T-helper 2 cell treated with Interferon-gamma antibody and Interleukin-4, amounts not matched to agents 5 μg/mL and 100 μg/mL, for 36 hours (primary cell): ENCODE results near the gene TRIM41.
A peak's percentile ranks its signal among the peaks of the same experiment; 100 is the strongest.
"Not testable (repeated sequence)": the region's sequence is repeated elsewhere in the genome, so short reads cannot be mapped to it uniquely, and the experiment has no call there.

Experiments used
- DNase-seq: peaks from one replicate; pipeline ENCODE4 v3.0.0; 2021; ENCODE audit warnings: low spot score
- H3K27ac Mint-ChIP-seq: one replicate; pipeline ENCODE4 v1.8.0; 2021; ENCODE audit warnings: mild to moderate bottlenecking, mixed read lengths
- H3K27me3 Mint-ChIP-seq: one replicate; pipeline ENCODE4 v1.8.0; 2021; ENCODE audit warnings: low read depth, mixed read lengths
- H3K36me3 Mint-ChIP-seq: one replicate; pipeline ENCODE4 v1.8.0; 2021; ENCODE audit warnings: low read depth, mixed read lengths
- H3K4me1 Mint-ChIP-seq: one replicate; pipeline ENCODE4 v1.8.0; 2021; ENCODE audit warnings: low read depth, mixed read lengths
- H3K4me3 Mint-ChIP-seq: one replicate; pipeline ENCODE4 v1.8.0; 2022; ENCODE audit warnings: mild to moderate bottlenecking, moderate library complexity, mixed read lengths
- H3K9me3 Mint-ChIP-seq: one replicate; pipeline ENCODE4 v1.8.0; 2021; ENCODE audit warnings: mixed read lengths

Gene TRIM41

DNA sequence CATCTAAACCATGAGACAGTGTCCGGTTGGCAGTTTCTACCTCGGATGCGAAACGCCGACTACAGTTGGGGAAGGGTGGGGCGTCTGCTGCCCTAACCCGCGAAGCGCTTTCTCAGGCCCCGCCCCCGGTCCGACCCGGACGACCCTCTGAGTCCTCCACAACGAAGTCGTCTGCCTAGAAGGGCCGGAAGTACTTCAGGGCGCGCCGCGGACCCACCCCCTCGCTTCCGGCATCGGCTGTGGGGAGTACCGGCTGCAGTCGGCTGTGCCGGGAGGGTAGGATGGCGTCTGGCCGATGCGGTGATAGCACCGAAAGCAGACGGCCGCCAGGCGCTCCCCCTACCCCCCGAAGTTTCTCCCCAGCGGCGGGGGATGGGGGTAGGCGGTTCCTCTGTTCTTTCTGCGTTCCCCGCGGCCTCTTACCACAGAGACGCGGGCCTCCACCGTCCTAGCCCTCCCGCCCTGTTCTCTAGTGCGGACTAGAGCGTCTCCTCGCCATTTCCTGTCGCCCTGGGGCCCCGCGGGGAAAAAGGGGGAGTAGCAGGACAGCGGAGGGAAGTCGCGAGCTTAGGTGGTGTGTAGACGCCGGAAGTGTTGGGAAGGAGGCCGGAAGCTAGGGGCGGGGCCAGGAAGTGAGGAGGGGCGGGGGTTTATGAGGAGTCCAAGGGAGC is at the start of gene TRIM41:
TSS of gene TRIM41 (plus strand) at position 224 of the 671 bp plus-strand sequence. CDS start 719 bp downstream, outside the sequence.
- Mint-ChIP-seq H3K27me3 (peaks cover 6% of the 10 kb centered on the region), H3K27ac (peak within 1 kb of the TSS; percentile 96), H3K4me3 (peak within 1 kb of the TSS; percentile 98), H3K4me1 (peaks cover 48% of the 10 kb centered on the region), H3K9me3 (no peaks in the 10 kb centered on the region), H3K36me3 (peaks cover 11% of the 10 kb centered on the region)
- DNase-seq: peak; percentile 98

DNA sequence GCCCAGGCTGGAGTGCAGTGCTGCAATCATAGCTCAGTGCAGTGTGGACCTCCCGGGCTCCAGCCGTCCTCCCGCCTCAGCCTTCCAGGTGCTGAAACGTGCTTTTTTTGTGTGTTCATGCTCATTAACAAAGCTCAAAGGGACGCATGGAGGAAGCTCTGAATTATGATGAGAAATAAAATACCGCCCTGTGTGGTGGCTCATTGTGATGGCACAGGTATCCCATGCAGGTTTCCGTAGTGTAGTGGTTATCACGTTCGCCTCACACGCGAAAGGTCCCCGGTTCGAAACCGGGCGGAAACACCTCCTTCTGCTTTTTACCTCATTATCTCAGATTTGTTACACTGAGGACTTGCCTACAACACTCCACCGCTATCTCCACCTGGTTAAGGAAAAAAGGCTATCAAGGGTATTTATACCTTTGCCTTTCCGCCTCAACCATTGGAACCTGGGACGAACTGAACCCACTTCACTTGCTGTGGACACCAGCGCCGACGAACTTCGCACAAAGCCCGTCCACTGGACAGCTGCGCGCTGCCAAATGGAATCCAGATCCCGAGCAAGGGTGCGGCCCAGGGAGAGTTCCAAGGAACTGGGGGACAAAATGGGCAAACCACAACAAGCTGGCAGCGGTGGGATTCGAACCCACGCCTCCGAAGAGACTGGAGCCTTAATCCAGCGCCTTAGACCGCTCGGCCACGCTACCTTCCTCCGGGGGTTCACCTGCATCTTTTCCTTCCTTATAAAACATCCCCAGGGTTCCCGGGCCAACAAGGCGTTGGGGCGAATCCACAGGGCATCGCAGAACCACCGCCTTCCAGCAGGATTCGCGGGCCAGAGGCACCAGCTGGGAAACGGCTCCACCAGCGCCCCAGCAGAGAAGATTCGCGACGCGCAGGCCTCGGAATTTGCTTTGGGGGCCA is 49.4 kb upstream of the TRIM41 start:
- no peaks in the 10 kb centered on the region for H3K9me3 Mint-ChIP-seq
- DNase-seq: peak; percentile 68
- peaks cover 38% of the 10 kb centered on the region for H3K27me3 Mint-ChIP-seq
- H3K4me1 Mint-ChIP-seq: peaks cover 38% of the 10 kb centered on the region
- H3K4me3 Mint-ChIP-seq: peak overlapping the region; percentile 94
- H3K27ac Mint-ChIP-seq: peak overlapping the region; percentile 97
- H3K36me3 Mint-ChIP-seq: peaks cover 7% of the 10 kb centered on the region

DNA sequence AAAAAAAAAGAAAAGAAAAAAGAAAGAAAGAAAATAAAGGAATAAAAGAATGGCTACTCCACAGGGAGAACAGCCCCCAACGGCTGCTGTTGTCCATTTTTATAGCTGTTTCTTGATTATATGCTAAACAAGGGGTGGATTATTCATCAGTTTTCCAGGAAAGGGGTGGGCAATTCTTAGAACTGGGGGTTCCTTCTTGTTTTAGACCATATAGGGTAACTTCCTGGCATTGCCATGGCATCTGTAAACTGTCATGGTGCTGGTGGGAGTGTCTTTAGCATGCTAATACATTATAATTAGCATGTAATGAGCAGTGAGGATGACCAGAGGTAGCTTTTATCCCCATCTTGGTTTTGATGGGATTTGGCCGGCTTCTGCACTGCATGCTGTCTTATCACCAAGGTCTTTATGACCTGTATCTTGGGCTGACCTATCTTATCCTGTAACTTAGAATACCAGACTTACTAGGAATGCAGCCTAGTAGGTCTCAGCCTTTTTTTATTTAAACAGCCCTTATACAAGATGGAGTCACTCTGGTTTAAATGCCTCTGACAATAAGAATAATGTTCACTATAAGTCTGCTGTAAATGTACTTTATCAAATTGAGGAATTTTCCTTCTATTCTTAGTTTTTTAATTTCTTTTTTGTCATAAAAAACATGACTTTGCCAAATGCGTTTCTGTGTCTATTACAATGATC is 46.7 kb upstream of the TRIM41 start:
- Mint-ChIP-seq H3K9me3 (no peaks in the 10 kb centered on the region), H3K4me1 (peaks cover 16% of the 10 kb centered on the region), H3K27me3 (peaks cover 22% of the 10 kb centered on the region), H3K36me3 (no peaks in the 10 kb centered on the region), H3K27ac (no peak overlapping the region), H3K4me3 (no peak overlapping the region)
- DNase-seq: no peak

DNA sequence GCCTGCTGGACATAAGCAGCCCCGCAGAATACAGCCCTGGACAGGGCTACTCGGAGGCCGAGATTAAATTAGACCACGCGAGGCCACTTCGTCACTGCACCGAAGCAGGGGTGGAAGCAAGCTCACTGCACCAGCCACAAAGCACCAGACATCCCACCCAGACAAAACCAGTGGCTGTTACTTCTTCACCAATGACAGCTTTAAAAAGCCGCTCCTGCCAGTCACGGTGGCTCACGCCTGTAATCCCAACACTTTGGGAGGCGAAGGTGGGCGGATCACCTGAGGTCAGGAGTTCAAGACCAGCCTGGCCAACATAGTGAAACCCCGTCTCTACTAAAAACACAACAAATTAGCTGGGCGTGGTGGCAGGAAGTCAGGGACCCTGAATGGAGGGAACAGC is 45.5 kb upstream of the TRIM41 start:
- DNase-seq, H3K9me3 Mint-ChIP-seq, H3K27ac Mint-ChIP-seq, H3K4me3 Mint-ChIP-seq, H3K36me3 Mint-ChIP-seq: not testable (repeated sequence)
- peaks cover 27% of the 10 kb centered on the region for H3K27me3 Mint-ChIP-seq
- peaks cover 20% of the 10 kb centered on the region for H3K4me1 Mint-ChIP-seq

DNA sequence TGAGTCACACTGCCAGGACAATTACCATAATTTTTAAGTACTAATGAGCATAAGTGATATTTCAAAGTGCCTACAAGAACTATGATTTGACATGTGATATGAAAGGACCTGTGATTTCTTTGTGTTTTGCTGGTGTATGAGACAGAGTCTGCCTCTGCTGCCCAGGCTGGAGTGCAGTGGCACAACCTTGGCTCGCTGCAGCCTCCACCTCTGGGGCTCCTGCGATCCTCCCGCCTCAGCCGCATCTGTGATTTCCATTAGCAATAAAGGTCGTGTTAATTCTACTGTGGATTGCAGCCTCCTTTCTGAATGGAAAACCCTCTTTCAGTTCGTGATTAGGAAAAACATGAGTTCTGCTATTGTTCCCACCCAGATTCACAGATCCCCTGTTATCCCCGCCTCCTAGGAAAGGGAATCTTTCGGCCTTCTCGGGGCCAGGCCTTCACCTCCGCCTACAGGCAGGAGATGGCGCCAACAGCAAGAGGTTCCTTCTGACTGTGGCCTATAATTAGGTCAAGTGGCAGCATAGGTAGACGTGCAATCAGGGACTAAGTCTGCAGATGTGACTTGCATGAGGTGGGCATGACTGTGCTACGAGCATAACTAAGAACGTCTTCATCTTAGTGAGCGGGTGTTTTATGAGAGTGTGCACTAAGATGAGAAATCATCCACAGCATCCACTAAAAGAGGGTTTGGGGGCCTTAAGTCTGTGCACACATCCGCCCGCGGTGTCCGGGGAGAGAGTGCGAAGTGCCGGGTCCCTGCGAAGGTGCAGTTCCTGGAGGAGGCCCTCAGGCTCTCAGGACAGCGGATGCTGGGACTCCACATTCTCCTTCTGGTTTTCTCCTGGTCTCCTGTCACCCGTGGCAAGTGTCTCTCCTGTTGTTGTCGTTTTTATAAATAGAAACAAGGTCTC is 41.2 kb upstream of the TRIM41 start:
- peak overlapping the region; percentile 48 for H3K4me3 Mint-ChIP-seq
- no peaks in the 10 kb centered on the region for H3K36me3 Mint-ChIP-seq
- no peaks in the 10 kb centered on the region for H3K9me3 Mint-ChIP-seq
- H3K27me3 Mint-ChIP-seq: peaks cover 13% of the 10 kb centered on the region
- no peak overlapping the region for H3K27ac Mint-ChIP-seq
- peaks cover 17% of the 10 kb centered on the region for H3K4me1 Mint-ChIP-seq
- peak; percentile 42 for DNase-seq

DNA sequence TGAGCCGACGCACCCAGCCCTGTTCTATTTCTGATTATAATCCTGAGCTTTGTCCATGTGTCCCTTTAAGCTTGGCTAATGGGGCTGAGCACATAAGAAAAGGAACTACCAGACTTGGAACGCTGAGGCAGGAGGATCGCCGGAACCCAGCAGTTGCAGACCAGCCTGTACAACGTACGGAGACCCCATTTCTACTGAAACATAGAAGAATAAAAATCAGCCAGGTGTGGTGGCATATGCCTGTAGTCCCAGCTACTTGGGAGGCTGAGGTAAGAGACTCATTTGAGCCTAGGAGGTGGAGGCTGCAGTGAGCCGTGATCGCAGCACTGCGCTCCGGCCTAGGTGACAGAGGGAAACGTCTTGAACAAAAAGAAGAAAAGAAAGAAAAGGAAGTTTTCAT is 40.4 kb upstream of the TRIM41 start:
- peaks cover 20% of the 10 kb centered on the region for H3K4me1 Mint-ChIP-seq
- peaks cover 9% of the 10 kb centered on the region for H3K27me3 Mint-ChIP-seq
- peak overlapping the region; percentile 80 for H3K27ac Mint-ChIP-seq
- no peak for DNase-seq
- no peaks in the 10 kb centered on the region for H3K36me3 Mint-ChIP-seq
- H3K4me3 Mint-ChIP-seq: peak overlapping the region; percentile 75
- no peaks in the 10 kb centered on the region for H3K9me3 Mint-ChIP-seq

DNA sequence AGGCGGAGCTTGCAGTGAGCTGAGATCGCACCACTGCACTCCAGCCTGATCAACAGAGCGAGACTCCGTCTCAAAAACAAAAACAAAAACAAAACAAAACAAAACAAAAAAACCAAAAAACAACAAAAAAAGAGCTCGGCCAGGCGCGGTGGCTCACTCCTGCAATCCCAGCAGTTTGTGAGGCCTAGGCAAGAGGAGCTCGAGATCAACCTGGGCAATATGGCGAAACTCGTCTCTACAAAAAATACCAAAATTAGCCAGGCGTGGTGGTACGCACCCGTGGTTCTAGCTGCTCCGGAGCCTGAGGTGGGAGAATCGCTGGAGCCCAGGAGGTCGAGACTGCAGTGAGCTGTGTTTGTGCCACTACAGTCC is 38.2 kb upstream of the TRIM41 start:
- Mint-ChIP-seq H3K27me3 (peaks cover 17% of the 10 kb centered on the region), H3K27ac (peak overlapping the region; percentile 97), H3K9me3 (no peaks in the 10 kb centered on the region), H3K36me3 (peaks cover 5% of the 10 kb centered on the region), H3K4me3 (peak overlapping the region; percentile 88), H3K4me1 (peaks cover 30% of the 10 kb centered on the region)
- no peak for DNase-seq

DNA sequence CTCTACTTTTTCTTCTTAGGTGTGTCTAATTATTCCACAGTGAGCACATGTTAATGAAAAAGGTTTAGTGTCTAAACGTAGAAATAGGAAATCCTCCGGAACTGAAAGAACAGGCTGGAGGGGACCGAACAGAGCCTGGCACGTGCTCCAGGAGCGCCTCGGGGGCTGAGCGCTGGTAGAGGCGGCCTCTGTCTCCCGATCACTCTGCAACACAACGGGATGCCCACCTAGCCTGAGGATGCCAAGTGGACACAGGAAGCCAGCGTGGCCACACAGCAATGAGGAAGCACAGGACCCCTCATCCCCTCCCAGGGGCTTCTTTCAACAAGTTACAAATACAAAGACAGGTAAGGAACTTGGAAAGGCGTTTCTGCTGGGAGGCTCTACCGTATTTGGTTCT is 37.5 kb upstream of the TRIM41 start:
- Mint-ChIP-seq H3K27ac (no peak overlapping the region), H3K36me3 (peaks cover 5% of the 10 kb centered on the region), H3K4me1 (peaks cover 33% of the 10 kb centered on the region), H3K27me3 (peaks cover 14% of the 10 kb centered on the region), H3K4me3 (peak overlapping the region; percentile 45), H3K9me3 (no peaks in the 10 kb centered on the region)
- DNase-seq: no peak

DNA sequence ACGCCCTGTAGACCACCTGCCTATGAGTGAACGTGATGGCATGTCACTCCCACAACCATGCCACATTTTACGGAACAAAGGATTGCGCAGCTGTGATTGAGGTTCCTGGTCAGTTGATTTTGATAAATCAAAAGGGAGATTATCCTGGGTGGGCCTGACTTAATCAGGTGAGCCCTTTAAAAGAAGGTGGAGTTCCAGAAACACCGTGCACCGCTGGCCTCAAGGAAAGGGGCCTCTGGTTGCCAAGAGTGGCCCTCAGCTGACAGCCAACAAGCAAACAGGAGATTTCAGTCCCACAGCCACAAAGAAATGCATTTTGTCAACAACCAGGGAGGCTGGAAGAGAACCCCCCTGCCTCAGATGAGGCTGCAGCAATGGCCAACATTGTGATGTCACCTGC is 37.1 kb upstream of the TRIM41 start:
- Mint-ChIP-seq H3K27ac (no peak overlapping the region), H3K4me1 (peaks cover 34% of the 10 kb centered on the region), H3K4me3 (peak overlapping the region; percentile 45), H3K27me3 (peaks cover 13% of the 10 kb centered on the region), H3K36me3 (peaks cover 5% of the 10 kb centered on the region), H3K9me3 (no peaks in the 10 kb centered on the region)
- no peak for DNase-seq

DNA sequence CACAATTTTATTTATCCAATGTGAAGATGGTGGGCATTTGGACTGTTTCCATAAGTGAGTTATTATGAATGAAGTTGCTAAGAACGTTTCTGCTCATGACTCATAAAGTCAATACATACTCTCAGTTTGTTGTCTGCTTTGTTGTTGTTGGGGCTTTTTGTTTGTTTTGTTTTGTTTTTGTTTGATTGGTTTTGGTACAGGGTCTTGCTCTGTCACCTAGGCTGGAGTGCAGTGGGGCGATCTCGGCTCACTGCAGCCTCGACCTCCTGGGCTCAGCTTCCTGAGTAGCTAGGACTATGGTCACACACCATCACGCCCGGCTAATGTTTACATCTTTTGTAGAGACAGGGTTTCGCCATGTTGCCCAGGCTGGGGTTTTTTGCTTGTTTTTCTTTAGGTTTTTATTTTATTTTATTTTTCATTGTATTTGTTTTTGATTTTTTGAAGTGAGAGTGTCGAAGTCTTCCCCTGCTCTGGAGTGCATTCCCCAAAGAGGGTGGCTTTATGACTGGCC is 36.0 kb upstream of the TRIM41 start:
- Mint-ChIP-seq H3K27me3 (peaks cover 12% of the 10 kb centered on the region), H3K36me3 (peaks cover 7% of the 10 kb centered on the region), H3K9me3 (no peaks in the 10 kb centered on the region), H3K4me1 (peaks cover 35% of the 10 kb centered on the region), H3K27ac (peak overlapping the region; percentile 70), H3K4me3 (no peak overlapping the region)
- no peak for DNase-seq

DNA sequence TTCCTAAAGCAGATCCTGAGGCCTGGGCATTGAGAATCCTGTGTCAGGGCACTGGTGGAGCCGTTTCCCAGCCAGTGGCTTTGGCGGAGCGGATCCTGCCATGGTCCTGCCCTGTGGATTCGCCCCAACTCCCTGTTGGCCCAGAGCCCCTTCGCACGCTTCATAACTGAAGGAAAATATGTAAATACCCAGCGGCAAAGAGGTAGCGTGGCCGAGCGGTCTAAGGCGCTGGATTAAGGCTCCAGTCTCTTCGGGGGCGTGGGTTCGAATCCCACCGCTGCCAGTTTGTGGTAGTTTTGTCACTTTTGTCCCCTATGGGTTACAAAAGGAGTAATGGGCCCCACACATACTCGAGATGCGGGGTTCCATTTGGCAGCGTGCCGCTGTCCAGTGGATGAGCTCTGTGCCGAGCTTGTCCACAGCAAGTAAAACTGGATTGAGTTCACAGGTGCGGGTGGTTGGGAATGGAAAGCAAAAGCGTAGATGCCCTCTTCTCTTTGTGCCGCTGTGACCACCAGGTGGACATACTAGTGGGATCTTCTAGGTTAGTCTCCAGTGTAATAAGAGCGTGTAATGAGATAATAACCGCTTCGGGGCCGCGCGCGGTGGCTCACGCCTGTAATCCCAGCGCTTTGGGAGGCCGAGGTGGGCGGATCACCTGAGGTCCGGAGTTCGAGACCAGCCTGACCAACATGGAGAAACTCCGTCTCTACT is 35.4 kb upstream of the TRIM41 start:
- H3K36me3 Mint-ChIP-seq: peaks cover 7% of the 10 kb centered on the region
- peaks cover 12% of the 10 kb centered on the region for H3K27me3 Mint-ChIP-seq
- H3K9me3 Mint-ChIP-seq: no peaks in the 10 kb centered on the region
- H3K4me1 Mint-ChIP-seq: peaks cover 33% of the 10 kb centered on the region
- peak overlapping the region; percentile 94 for H3K27ac Mint-ChIP-seq
- H3K4me3 Mint-ChIP-seq: peak overlapping the region; percentile 96
- peak; percentile 60 for DNase-seq

DNA sequence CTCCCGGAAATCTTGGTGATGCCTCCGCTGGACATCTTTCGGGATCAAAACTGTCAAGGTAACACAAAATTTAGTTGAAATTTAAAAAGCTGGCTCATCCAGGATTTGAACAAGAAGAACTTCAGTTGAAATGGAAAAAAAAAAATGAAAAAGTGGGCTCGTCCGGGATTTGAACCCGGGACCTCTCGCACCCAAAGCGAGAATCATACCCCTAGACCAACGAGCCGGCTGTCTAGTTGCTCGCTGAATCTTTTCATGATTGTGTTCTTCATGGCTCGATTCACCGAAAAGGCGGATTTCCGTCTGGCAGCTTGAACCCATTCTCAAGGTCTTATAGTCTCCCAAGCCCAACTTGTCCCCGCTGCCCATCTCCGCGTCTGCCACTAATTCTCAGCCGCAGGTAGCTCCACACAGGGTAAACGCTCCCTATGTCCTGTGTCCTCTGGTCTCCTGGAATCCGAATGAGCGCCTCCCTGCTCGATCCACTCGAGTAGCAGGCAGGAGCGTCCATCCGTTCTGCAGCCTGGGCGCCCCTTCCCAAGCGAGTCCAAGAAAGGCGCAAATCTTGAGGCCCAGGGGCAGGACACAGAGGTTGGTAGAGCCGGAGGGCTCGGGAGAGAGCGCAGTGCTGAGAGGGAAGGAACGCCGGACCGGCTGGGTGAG is 34.2 kb upstream of the TRIM41 start:
- Mint-ChIP-seq H3K36me3 (peaks cover 8% of the 10 kb centered on the region), H3K27ac (peak overlapping the region; percentile 94), H3K27me3 (peaks cover 12% of the 10 kb centered on the region), H3K4me1 (peaks cover 38% of the 10 kb centered on the region), H3K9me3 (no peaks in the 10 kb centered on the region), H3K4me3 (peak overlapping the region; percentile 96)
- DNase-seq: peak; percentile 77
